ENCODE measurements around the gene GPHN. TPM values are rescaled to one million over a fixed set of nuclear protein-coding genes. Genes with fewer than 3 reads are reported as not detected.
"Not testable (repeated sequence)": the region's sequence is repeated elsewhere in the genome, so short reads cannot be mapped to it uniquely, and the experiment has no call there.

GPHN gene
- total and polyA plus RNA-seq, 2 donors from 2014 or later = 35.4 to 62.0 TPM

DNA sequence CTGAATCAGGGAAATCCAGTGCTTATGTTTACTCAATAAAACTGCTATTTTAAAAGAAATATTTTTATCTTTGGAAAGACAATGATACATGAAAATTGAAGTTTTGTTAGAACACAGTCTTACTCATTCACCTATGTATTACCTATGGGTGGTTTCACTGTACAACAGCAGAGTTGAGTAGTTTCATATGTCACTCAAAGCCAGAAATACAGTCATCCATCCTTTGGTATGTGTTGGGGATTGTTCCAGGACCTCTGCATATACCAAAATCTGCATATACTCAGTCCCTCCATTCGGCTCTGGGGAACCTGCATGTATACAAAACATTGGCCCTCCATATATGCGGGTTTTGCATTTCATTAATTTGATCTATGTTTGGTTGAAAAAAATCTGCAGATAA lies 190.6 kb downstream of the GPHN start:
- Histone ChIP-seq H3K27ac (ENCODE audit: low read depth in 2 of 2, low read length in 2 of 2) (no peak overlapping the region), H3K4me3 (ENCODE audit: low read length in 3 of 3) (no peak overlapping the region), H3K9ac (ENCODE audit: low read length in 3 of 3) (no peak overlapping the region), H3K36me3 (ENCODE audit: control insufficient read depth in 2 of 3, insufficient read depth in 3 of 3, low read length in 3 of 3) (no peaks in the 10 kb centered on the region), H3K27me3 (ENCODE audit: control insufficient read depth, insufficient read depth, low read length) (no peaks in the 10 kb centered on the region), H3K9me3 (ENCODE audit: control insufficient read depth in 2 of 3, insufficient read depth in 1 of 3, low read length in 3 of 3) (no peaks in the 10 kb centered on the region), H3K4me1 (ENCODE audit: control insufficient read depth in 2 of 3, insufficient read depth in 2 of 3, low read depth in 1 of 3, low read length in 3 of 3) (no peaks in the 10 kb centered on the region)
- DNase-seq (no peak), FAIRE-seq (no peak)
- TF ChIP-seq, protein P1, sequence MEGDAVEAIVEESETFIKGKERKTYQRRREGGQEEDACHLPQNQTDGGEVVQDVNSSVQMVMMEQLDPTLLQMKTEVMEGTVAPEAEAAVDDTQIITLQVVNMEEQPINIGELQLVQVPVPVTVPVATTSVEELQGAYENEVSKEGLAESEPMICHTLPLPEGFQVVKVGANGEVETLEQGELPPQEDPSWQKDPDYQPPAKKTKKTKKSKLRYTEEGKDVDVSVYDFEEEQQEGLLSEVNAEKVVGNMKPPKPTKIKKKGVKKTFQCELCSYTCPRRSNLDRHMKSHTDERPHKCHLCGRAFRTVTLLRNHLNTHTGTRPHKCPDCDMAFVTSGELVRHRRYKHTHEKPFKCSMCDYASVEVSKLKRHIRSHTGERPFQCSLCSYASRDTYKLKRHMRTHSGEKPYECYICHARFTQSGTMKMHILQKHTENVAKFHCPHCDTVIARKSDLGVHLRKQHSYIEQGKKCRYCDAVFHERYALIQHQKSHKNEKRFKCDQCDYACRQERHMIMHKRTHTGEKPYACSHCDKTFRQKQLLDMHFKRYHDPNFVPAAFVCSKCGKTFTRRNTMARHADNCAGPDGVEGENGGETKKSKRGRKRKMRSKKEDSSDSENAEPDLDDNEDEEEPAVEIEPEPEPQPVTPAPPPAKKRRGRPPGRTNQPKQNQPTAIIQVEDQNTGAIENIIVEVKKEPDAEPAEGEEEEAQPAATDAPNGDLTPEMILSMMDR (IDR thresholded peaks at IDR 0.05; ENCODE audit: borderline replicate concordance, extremely low read depth, insufficient read depth) = no peak
- intact Hi-C loops (cut with DNase I) = no loop called here

DNA sequence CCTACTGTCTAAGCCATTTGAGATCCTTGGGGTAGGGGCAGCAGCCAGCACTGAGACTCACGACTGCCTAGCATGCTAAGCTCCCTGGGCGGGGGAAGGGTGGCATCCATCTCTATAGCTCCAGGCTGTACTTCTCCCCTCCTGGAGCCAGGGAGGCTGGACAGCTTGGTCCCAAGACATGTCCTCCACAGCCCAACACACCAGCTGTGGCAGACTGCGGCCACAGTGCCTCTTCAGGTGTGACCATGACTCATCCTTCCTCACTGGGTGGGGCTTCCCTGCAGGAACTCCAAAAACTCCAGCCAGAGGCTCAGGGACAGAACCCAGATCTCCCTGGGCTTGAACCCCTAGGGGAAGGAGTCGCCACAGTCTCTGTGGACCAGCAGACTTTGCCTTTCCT lies 193.9 kb downstream of the GPHN start:
- H3K9me3 ChIP-seq (ENCODE audit: control insufficient read depth in 2 of 3, insufficient read depth in 1 of 3, low read length in 3 of 3) = no peaks in the 10 kb centered on the region
- no peaks in the 10 kb centered on the region for H3K4me1 ChIP-seq (ENCODE audit: control insufficient read depth in 2 of 3, insufficient read depth in 2 of 3, low read depth in 1 of 3, low read length in 3 of 3)
- no peaks in the 10 kb centered on the region for H3K36me3 ChIP-seq (ENCODE audit: control insufficient read depth in 2 of 3, insufficient read depth in 3 of 3, low read length in 3 of 3)
- H3K4me3 ChIP-seq (ENCODE audit: low read length in 3 of 3) = no peak overlapping the region
- H3K27ac ChIP-seq (ENCODE audit: low read depth in 2 of 2, low read length in 2 of 2) = no peak overlapping the region
- H3K9ac ChIP-seq (ENCODE audit: low read length in 3 of 3) = no peak overlapping the region
- FAIRE-seq = no peak
- no peak for DNase-seq
- H3K27me3 ChIP-seq (ENCODE audit: control insufficient read depth, insufficient read depth, low read length) = no peaks in the 10 kb centered on the region
- intact Hi-C loops (cut with DNase I) = no loop called here
- TF ChIP-seq, protein P1 (IDR thresholded peaks at IDR 0.05; ENCODE audit: borderline replicate concordance, extremely low read depth, insufficient read depth) = no peak

DNA sequence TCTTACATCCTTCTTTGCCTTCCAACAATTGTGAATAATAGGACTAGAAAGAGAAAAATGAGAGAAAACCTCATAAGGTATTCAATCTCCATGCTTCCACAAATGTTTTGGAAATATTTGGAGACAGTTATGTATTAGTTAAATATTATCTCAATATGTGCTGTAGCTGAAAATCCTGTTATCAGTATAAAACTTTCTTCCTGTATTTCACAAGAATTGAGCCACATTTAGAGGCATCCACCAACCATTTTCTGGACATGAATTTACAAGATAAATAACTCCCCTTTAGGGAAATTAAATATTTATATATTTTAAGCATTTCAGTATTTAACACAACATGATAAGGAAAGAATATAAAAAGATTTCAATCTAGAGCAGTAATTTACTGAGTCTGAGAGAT lies 200.3 kb downstream of the GPHN start:
- intact Hi-C loops (cut with DNase I) = no loop called here
- DNase-seq (no peak), FAIRE-seq (no peak)
- H3K9ac ChIP-seq (ENCODE audit: low read length in 3 of 3) = no peak overlapping the region
- H3K36me3 ChIP-seq (ENCODE audit: control insufficient read depth in 2 of 3, insufficient read depth in 3 of 3, low read length in 3 of 3) = no peaks in the 10 kb centered on the region
- H3K27me3 ChIP-seq (ENCODE audit: control insufficient read depth, insufficient read depth, low read length) = no peaks in the 10 kb centered on the region
- TF ChIP-seq, protein P1 (IDR thresholded peaks at IDR 0.05; ENCODE audit: borderline replicate concordance, extremely low read depth, insufficient read depth) = no peak
- H3K4me3 ChIP-seq (ENCODE audit: low read length in 3 of 3) = no peak overlapping the region
- H3K27ac ChIP-seq (ENCODE audit: low read depth in 2 of 2, low read length in 2 of 2) = no peak overlapping the region
- H3K4me1 ChIP-seq (ENCODE audit: control insufficient read depth in 2 of 3, insufficient read depth in 2 of 3, low read depth in 1 of 3, low read length in 3 of 3) = no peaks in the 10 kb centered on the region
- H3K9me3 ChIP-seq (ENCODE audit: control insufficient read depth in 2 of 3, insufficient read depth in 1 of 3, low read length in 3 of 3) = peaks cover 0 to 2% (median 1%) of the 10 kb centered on the region in 3 donors

DNA sequence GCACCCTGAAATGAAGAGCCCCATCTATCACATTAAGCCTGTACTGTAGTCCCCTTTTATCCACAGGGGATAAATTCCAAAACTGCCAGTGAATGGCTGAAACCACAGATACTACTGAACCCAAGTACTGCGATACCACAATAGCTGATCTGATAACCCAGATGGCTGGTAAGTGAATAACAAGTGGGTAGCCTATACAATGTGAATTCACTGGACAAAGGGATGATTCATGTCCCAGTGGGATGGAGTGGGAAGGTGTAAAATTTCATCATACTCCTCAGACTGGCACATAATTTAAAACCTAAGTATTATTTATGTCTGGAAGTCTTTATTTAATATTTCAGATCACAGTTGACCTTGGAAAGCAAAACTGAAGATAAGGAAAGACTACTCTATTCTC lies 201.3 kb downstream of the GPHN start:
- no peak for FAIRE-seq
- no peak for DNase-seq
- H3K36me3 ChIP-seq (ENCODE audit: control insufficient read depth in 2 of 3, insufficient read depth in 3 of 3, low read length in 3 of 3) = no peaks in the 10 kb centered on the region
- no peak overlapping the region for H3K4me3 ChIP-seq (ENCODE audit: low read length in 3 of 3)
- intact Hi-C loops (cut with DNase I) = no loop called here
- no peak overlapping the region for H3K9ac ChIP-seq (ENCODE audit: low read length in 3 of 3)
- H3K27ac ChIP-seq (ENCODE audit: low read depth in 2 of 2, low read length in 2 of 2) = no peak overlapping the region
- H3K4me1 ChIP-seq (ENCODE audit: control insufficient read depth in 2 of 3, insufficient read depth in 2 of 3, low read depth in 1 of 3, low read length in 3 of 3) = no peaks in the 10 kb centered on the region
- H3K27me3 ChIP-seq (ENCODE audit: control insufficient read depth, insufficient read depth, low read length) = no peaks in the 10 kb centered on the region
- H3K9me3 ChIP-seq (ENCODE audit: control insufficient read depth in 2 of 3, insufficient read depth in 1 of 3, low read length in 3 of 3) = peaks cover 0 to 4% (median 2%) of the 10 kb centered on the region in 3 donors
- TF ChIP-seq, protein P1 (IDR thresholded peaks at IDR 0.05; ENCODE audit: borderline replicate concordance, extremely low read depth, insufficient read depth) = no peak

DNA sequence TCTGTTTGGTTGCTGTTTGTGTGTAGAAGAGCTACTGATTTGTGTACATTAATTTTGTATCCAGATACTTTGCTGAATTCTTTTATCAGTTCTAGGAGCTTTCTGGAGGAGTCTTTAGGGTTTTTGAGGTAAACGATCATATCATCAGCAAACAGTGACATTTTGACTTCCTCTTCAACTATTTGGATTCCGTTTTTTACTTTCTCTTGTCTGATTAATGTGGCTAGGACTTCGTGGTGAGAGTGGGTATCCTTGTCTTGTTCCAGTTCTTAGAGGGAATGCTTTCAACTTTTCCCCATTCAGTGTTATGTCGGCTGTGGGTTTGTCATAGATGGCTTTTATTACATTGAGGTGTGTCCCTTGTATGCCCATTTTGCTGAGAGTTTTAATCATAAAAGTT lies 206.3 kb downstream of the GPHN start:
- H3K4me3 ChIP-seq (ENCODE audit: low read length in 3 of 3); H3K4me1 ChIP-seq (ENCODE audit: control insufficient read depth in 2 of 3, insufficient read depth in 2 of 3, low read depth in 1 of 3, low read length in 3 of 3); intact Hi-C loops (cut with DNase I); DNase-seq; H3K9me3 ChIP-seq (ENCODE audit: control insufficient read depth in 2 of 3, insufficient read depth in 1 of 3, low read length in 3 of 3); FAIRE-seq; H3K27me3 ChIP-seq (ENCODE audit: control insufficient read depth, insufficient read depth, low read length); H3K27ac ChIP-seq (ENCODE audit: low read depth in 2 of 2, low read length in 2 of 2); H3K9ac ChIP-seq (ENCODE audit: low read length in 3 of 3); H3K36me3 ChIP-seq (ENCODE audit: control insufficient read depth in 2 of 3, insufficient read depth in 3 of 3, low read length in 3 of 3): not testable (repeated sequence)

DNA sequence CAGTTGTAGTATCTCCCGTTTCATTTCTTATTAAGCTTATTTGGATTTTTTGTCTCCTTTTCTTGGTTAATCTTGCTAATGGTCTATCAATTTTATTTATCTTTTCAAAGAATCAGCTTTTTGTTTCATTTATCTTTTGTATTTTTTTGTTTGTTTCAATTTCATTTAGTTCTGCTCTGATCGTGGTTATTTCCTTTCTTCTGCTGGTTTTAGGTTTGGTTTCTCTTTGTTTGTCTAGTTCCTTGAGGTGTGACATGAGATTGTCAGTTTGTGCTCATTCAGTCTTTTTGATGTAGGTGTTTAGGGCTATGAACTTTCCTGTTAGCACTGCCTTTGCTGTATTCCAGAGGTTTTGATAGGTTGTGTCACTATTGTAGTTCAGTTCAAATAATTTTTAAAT lies 207.4 kb downstream of the GPHN start:
- H3K27me3 ChIP-seq (ENCODE audit: control insufficient read depth, insufficient read depth, low read length); H3K4me1 ChIP-seq (ENCODE audit: control insufficient read depth in 2 of 3, insufficient read depth in 2 of 3, low read depth in 1 of 3, low read length in 3 of 3); H3K4me3 ChIP-seq (ENCODE audit: low read length in 3 of 3); intact Hi-C loops (cut with DNase I); H3K27ac ChIP-seq (ENCODE audit: low read depth in 2 of 2, low read length in 2 of 2); H3K9ac ChIP-seq (ENCODE audit: low read length in 3 of 3); H3K36me3 ChIP-seq (ENCODE audit: control insufficient read depth in 2 of 3, insufficient read depth in 3 of 3, low read length in 3 of 3); DNase-seq; FAIRE-seq; H3K9me3 ChIP-seq (ENCODE audit: control insufficient read depth in 2 of 3, insufficient read depth in 1 of 3, low read length in 3 of 3): not testable (repeated sequence)

Measured in kidney (tissue), 14 donors.